Ishikawa (cell line): ENCODE data around the gene TPD52L2.

Experiments used
- CEBPB ChIP-seq: IDR thresholded peaks from 2 replicates; pipeline ENCODE4 v1.6.1; 2012
- CREB1 ChIP-seq: IDR thresholded peaks from 2 replicates; pipeline ENCODE4 v1.6.1; 2012; ENCODE audit warnings: low read depth
- EGR1 ChIP-seq: IDR thresholded peaks from 2 replicates; pipeline ENCODE4 v1.6.1; 2012
- EP300 ChIP-seq: IDR thresholded peaks from 2 replicates; pipeline ENCODE4 v1.6.1; 2012; ENCODE audit warnings: borderline replicate concordance
- FOXM1 ChIP-seq: IDR thresholded peaks from 2 replicates; pipeline ENCODE4 v1.6.1; 2012; ENCODE audit warnings: low read depth, borderline replicate concordance
- NFIC ChIP-seq: IDR thresholded peaks from 2 replicates; pipeline ENCODE4 v1.6.1; 2012
- RAD21 ChIP-seq: IDR thresholded peaks from 2 replicates; pipeline ENCODE4 v1.6.1; 2012; ENCODE audit warnings: low read depth
- REST ChIP-seq: IDR thresholded peaks from 2 replicates; pipeline ENCODE4 v1.6.1; 2012; ENCODE audit warnings: low read depth, mild to moderate bottlenecking
- TAF1 ChIP-seq: IDR thresholded peaks from 2 replicates; pipeline ENCODE4 v1.6.1; 2012; ENCODE audit warnings: low read depth, mild to moderate bottlenecking
- TCF12 ChIP-seq: IDR thresholded peaks from 2 replicates; pipeline ENCODE4 v1.6.1; 2012; ENCODE audit warnings: low read depth
- TEAD4 ChIP-seq: IDR thresholded peaks from 2 replicates; pipeline ENCODE4 v1.6.1; 2012
- YY1 ChIP-seq: IDR thresholded peaks from 2 replicates; pipeline ENCODE4 v1.6.1; 2012; ENCODE audit warnings: low read depth
- ZBTB7A ChIP-seq: IDR thresholded peaks from 2 replicates; pipeline ENCODE4 v1.6.1; 2012; ENCODE audit warnings: low read depth
- TF ChIP-seq, protein P1 (sequence below): IDR thresholded peaks from 2 replicates; pipeline ENCODE4 v1.6.1; 2012
- TF ChIP-seq, protein P2 (sequence below): IDR thresholded peaks from 2 replicates; pipeline ENCODE4 v1.6.1; 2012

Gene TPD52L2

DNA sequence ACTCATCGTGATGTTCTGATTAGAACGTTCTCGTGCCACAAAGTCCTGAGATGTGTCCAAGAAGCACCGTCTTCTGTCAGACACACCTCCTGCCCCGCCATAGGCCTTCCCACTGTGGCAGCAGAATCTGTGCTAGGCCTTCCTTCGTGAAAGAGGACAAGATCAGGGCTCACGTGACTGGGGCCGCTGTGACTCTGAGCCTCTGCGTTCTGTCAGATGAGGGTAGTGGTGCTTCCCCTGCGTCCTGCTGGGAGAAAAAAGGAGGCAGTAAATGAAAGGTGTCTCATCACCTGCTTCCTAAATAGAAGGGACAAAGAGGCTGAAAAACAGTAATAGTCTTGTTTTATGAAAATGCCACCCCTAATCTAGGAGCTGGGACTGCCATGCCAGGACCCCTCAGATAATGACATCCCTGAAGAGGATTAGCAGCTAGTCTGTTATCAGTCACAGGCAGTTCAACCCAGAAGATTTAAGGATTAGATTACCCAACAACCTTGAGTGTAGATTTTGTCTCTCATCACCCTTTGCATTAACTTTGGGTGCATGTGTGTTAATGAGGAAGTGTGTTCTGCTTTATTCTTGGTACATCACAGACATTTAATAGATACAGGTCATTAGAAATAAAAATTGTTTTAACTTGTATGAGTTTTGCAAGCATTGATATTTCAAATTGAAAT lies 34.0 kb downstream of the TPD52L2 start:
- TF ChIP-seq RAD21 (no peak), EGR1 (no peak), CEBPB (no peak), CREB1 (no peak), TAF1 (no peak)

- TF ChIP-seq CREB1 (no peak), CEBPB (no peak), TCF12 (no peak), NFIC (no peak), EGR1 (no peak), FOXM1 (no peak), ZBTB7A (no peak), RAD21 (no peak), EP300 (no peak), YY1 (no peak)
Measured at GRCh38 chr20:63900413-63900812, 35.3 kb downstream of the TPD52L2 start.

DNA sequence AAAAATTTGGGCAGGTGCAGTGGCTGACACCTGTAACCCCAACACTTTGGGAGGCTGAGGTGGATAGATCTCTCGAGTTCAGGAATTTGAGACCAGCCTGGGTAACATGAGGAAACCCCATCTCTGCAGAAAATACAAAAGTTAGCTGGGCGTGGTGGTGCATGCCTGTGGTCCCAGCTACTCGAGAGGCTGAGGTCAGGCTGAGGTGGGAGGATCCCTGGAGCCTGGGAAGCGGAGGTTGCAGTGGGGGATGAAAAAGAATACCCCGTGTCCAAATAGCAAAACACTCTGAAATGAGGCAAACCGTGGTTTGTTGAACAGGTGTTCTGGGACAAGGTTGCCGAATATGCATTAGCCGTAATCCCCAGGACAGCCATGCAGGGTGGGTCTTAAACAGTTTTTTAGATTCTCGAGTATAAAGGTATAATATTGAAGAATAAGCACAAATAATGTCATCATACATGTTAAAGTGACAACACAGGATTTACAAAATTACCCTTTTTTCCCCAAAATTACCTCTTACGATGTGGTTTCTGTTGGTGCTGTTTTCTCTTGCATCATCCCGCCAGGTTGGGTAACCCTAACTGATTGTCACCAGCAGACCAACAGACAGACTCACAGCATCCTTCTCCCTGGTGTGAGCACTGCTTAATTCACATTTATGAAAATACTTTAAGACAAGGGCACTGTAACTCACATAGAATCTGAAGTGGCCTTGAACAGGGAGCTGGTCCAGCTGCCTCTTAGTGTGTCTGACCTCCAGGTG lies 38.9 kb downstream of the TPD52L2 start:
- TF ChIP-seq EGR1 (no peak), TCF12 (no peak), CEBPB (no peak), CREB1 (no peak), TEAD4 (no peak), EP300 (no peak), RAD21 (no peak), ZBTB7A (no peak), FOXM1 (no peak), YY1 (no peak), TAF1 (no peak), NFIC (no peak), REST (no peak)
- TF ChIP-seq, protein P1, sequence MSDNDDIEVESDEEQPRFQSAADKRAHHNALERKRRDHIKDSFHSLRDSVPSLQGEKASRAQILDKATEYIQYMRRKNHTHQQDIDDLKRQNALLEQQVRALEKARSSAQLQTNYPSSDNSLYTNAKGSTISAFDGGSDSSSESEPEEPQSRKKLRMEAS, result no peak
- TF ChIP-seq, protein P2, sequence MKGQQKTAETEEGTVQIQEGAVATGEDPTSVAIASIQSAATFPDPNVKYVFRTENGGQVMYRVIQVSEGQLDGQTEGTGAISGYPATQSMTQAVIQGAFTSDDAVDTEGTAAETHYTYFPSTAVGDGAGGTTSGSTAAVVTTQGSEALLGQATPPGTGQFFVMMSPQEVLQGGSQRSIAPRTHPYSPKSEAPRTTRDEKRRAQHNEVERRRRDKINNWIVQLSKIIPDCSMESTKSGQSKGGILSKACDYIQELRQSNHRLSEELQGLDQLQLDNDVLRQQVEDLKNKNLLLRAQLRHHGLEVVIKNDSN, result no peak

DNA sequence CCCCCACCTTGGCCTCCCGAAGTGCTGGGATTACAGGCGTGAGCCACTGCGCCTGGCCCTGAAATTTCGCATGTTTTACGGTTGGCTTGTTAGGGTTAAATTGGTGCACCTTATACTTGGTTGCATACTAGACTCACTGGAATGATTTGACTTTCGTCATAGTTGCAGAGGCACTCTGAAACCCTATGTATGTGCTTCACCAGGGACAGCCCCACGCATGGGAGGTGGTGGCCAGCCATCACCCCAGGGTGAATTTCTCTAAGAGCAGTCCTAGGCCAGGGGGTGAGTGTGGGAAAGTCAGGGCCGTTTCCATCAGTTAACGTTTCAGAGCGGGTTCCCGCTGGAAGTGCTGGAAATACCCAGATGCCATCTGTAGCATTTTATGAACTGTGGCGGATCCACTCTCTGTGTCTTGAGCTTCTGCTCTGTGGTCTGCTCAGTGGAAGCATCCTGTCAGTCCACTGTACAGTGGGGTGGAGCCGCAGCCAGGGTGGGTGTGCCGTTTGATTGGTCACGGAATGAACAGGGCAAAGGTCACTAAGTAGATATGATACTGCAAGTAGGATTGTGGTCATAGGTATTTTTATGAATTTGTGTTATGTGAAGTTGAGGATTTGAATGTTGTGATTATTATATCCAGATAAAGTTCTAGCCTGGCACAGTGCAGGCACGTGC lies 43.1 kb downstream of the TPD52L2 start:
- TF ChIP-seq TAF1 (no peak), EP300 (no peak), REST (no peak), RAD21 (no peak), EGR1 (no peak), YY1 (no peak)
- TF ChIP-seq, protein P1, result no peak
- TF ChIP-seq, protein P2, result no peak

GRCh38 chr20:63911176-63911575 lies 46.1 kb downstream of the TPD52L2 start:
- TF ChIP-seq RAD21 (no peak), NFIC (no peak), CREB1 (no peak), YY1 (no peak), TAF1 (no peak)

- TF ChIP-seq NFIC (no peak), EP300 (no peak), TCF12 (no peak), CEBPB (no peak), REST (no peak), TEAD4 (no peak), CREB1 (no peak), ZBTB7A (no peak), FOXM1 (no peak), TAF1 (no peak), EGR1 (no peak), YY1 (no peak), RAD21 (no peak)
- TF ChIP-seq, protein P1, result no peak
- TF ChIP-seq, protein P2, result no peak
Measured at GRCh38 chr20:63913768-63914167, 48.7 kb downstream of the TPD52L2 start.
